OCI-LY3 (cell line): Measurements from ENCODE around the gene GSDME.
A peak's percentile ranks its signal among the peaks of the same experiment; 100 is the strongest.

ENCODE experiments used
- H2AFZ ChIP-seq: fragments of 200-600, 300-600 bp; shearing (Covaris generic); 2 replicates; pipeline ENCODE4 v1.6.0; 2014; ENCODE audit warnings: antibody characterized with exemption, low read depth, low read length
- H3K27ac ChIP-seq: fragments of 200-600, 300-600 bp; sonication (generic); 2 replicates; pipeline ENCODE4 v1.5.1; 2014; ENCODE audit warnings: mild to moderate bottlenecking, low read length, moderate library complexity, mixed read lengths
- H3K27me3 ChIP-seq: fragments of 200-600, 300-600 bp; sonication (generic); 2 replicates; pipeline ENCODE4 v1.6.1; 2014; ENCODE audit warnings: low read depth, low read length, mixed read lengths
- H3K36me3 ChIP-seq: fragments of 200-600, 300-600 bp; sonication (generic); replicated peaks from 2 replicates; pipeline ENCODE3; 2014; ENCODE audit warnings: low read depth, low read length, mixed read lengths
- H3K4me1 ChIP-seq: fragments of 300-600, 200-600 bp; sonication (generic); 2 replicates; pipeline ENCODE4 v1.6.1; 2014; ENCODE audit warnings: low read length, mixed read lengths
- H3K4me2 ChIP-seq: fragments of 200-600, 300-600 bp; sonication (generic); 2 replicates; pipeline ENCODE4 v1.6.1; 2014; ENCODE audit warnings: low read length, mixed read lengths
- H3K4me3 ChIP-seq: fragments of 300-600, 200-600 bp; sonication (generic); 2 replicates; pipeline ENCODE4 v1.5.1; 2014; ENCODE audit warnings: antibody characterized with exemption, mild to moderate bottlenecking, low read length, moderate library complexity
- H3K79me2 ChIP-seq: fragments of 300-600, 200-600 bp; shearing (Covaris generic); 2 replicates; pipeline ENCODE4 v1.6.1; 2014; ENCODE audit warnings: mild to moderate bottlenecking, low read length, mixed read lengths
- H3K9ac ChIP-seq: fragments of 300-600, 200-600 bp; shearing (Covaris generic); 2 replicates; pipeline ENCODE4 v1.6.0; 2014; ENCODE audit warnings: mild to moderate bottlenecking, low read length, moderate library complexity
- H3K9me3 ChIP-seq: fragments of 200-600, 300-600 bp; shearing (Covaris generic); 2 replicates; pipeline ENCODE4 v1.6.1; 2014; ENCODE audit warnings: low read length, mixed read lengths; ENCODE audit not compliant: insufficient read depth
- H4K20me1 ChIP-seq: fragments of 200-600, 300-600 bp; sonication (generic); 2 replicates; pipeline ENCODE4 v1.6.1; 2016; ENCODE audit warnings: low read length, mixed read lengths; ENCODE audit not compliant: insufficient read depth
- EZH2phosphoT487 ChIP-seq: fragments of 200-600 bp; shearing (Covaris generic); IDR thresholded peaks from 2 replicates; pipeline ENCODE4 v1.6.1; 2018; ENCODE audit warnings: antibody characterized with exemption, mixed run types, low read depth
- TF ChIP-seq, protein P1 (sequence below): fragments of 200-600, 300-600 bp; sonication (generic); IDR thresholded peaks from 2 replicates; pipeline ENCODE4 v1.5.1; 2014; ENCODE audit warnings: antibody characterized with exemption, low read length, low read depth

Gene GSDME

DNA sequence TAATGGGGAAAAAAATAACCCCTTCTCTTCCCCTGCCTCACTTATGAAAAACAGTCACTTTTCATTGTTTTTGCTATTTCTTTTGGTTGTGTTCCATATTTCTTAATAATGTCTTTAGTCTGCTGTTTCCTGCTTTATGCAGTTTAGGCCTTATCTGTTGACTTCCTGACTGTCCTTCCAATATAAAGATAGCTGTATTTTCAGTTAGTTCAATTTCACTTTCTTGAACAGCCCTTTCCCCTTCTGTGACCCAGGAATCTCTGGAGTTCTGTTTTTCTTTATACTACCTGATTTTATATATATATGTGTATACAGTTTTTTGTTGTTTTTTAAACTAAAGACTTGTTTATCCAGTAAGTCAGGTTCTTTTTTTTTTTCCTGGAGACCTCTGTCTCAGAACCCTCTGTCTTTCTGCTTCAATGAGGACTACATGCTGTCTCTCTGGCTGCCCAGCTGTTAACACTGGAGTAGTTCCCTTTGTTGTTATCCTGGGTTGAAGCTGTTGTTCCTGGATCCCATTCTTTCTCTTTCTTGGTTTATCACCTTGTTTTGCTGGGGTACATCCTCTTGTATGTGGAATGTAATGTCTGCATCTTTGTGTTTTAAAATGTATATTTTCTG lies 87.2 kb downstream of the GSDME start:
- Histone ChIP-seq H3K4me2 (no peak overlapping the region), H3K36me3 (no peaks in the 10 kb centered on the region), H3K9ac (no peak overlapping the region), H3K27ac (no peak overlapping the region), H4K20me1 (no peaks in the 10 kb centered on the region), H3K9me3 (no peaks in the 10 kb centered on the region), H2AFZ (no peak overlapping the region), H3K27me3 (no peaks in the 10 kb centered on the region), H3K79me2 (no peaks in the 10 kb centered on the region), H3K4me3 (no peak overlapping the region), H3K4me1 (no peaks in the 10 kb centered on the region)
- TF ChIP-seq EZH2phosphoT487: no peak
- TF ChIP-seq, protein P1, sequence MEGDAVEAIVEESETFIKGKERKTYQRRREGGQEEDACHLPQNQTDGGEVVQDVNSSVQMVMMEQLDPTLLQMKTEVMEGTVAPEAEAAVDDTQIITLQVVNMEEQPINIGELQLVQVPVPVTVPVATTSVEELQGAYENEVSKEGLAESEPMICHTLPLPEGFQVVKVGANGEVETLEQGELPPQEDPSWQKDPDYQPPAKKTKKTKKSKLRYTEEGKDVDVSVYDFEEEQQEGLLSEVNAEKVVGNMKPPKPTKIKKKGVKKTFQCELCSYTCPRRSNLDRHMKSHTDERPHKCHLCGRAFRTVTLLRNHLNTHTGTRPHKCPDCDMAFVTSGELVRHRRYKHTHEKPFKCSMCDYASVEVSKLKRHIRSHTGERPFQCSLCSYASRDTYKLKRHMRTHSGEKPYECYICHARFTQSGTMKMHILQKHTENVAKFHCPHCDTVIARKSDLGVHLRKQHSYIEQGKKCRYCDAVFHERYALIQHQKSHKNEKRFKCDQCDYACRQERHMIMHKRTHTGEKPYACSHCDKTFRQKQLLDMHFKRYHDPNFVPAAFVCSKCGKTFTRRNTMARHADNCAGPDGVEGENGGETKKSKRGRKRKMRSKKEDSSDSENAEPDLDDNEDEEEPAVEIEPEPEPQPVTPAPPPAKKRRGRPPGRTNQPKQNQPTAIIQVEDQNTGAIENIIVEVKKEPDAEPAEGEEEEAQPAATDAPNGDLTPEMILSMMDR: no peak

DNA sequence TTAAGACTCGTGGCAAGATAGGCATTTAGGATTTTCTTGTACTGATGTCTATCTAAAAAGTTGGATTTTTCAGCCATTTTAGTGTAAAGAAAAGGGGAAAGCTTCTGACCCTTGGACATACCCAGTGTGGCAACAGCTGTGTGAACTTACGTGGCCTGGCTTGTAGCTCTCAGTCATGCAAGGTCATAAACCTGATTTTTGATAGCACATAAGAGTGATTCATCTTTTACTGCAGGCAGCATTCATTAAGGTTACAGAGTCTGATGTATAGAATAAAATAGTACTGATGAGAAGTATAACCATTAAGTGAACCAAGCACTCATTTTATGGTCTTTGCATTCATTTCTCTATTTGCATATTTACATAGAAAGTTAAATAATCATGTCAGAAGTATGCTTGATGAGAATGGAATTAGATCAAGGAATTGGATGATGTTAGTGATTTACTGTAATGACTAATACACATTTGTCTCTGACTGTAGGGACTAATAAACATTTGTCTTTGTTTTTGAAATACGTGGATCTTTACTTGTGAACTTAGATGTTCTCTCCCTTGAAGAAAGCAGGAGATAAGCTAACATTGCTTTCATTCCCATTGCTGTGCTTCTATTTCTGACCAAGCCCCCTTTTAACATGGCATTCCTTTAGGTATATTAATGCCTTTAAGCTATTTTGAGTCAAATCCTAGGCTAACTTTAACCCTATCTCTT lies 88.2 kb downstream of the GSDME start:
- Histone ChIP-seq H3K9ac (no peak overlapping the region), H3K9me3 (no peaks in the 10 kb centered on the region), H3K36me3 (no peaks in the 10 kb centered on the region), H4K20me1 (no peaks in the 10 kb centered on the region), H3K27ac (no peak overlapping the region), H3K79me2 (no peaks in the 10 kb centered on the region), H2AFZ (no peak overlapping the region), H3K4me3 (no peak overlapping the region), H3K4me2 (no peak overlapping the region), H3K27me3 (no peaks in the 10 kb centered on the region), H3K4me1 (no peaks in the 10 kb centered on the region)
- TF ChIP-seq, protein P1: no peak
- TF ChIP-seq EZH2phosphoT487: no peak

DNA sequence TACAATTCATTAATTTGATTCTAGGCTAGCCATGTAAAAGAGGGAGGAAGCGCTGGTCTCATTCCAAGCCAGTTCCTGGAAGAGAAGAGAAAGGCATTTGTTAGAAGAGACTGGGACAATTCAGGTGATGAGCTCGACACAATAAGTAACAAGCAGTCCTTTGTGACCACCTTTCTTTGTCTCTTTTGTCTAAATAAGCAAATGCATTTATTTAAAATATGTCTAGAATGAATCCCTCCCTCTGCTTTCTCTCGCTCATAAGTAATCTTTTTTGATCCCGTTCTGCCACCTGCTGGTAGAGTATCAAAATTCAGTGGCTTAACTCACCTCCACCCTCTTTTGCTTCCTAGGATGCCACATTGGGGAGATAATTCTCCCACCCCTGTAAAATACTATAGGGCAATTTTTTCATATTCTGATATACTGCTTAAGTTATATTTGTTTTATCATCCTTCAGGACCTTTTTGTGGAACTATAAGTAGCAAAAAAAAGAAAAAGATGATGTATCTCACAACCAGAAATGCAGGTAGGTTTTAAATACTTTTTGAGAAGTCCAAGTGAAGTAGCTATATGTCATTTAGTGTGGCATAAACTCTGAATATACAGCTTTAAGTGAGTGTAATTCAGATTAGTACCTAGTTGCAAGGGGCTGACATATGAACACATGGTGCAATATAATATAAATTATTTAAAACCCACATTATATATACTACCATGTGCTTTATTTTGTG lies 91.5 kb downstream of the GSDME start:
- no peaks in the 10 kb centered on the region for H3K9me3 ChIP-seq
- H3K4me1 ChIP-seq: no peaks in the 10 kb centered on the region
- H3K36me3 ChIP-seq: no peaks in the 10 kb centered on the region
- no peaks in the 10 kb centered on the region for H4K20me1 ChIP-seq
- no peak overlapping the region for H3K4me3 ChIP-seq
- TF ChIP-seq, protein P1: peak; percentile 63
- TF ChIP-seq EZH2phosphoT487: no peak
- H3K9ac ChIP-seq: no peak overlapping the region
- H3K79me2 ChIP-seq: no peaks in the 10 kb centered on the region
- H3K27ac ChIP-seq: no peak overlapping the region
- no peak overlapping the region for H3K4me2 ChIP-seq
- no peaks in the 10 kb centered on the region for H3K27me3 ChIP-seq
- no peak overlapping the region for H2AFZ ChIP-seq

DNA sequence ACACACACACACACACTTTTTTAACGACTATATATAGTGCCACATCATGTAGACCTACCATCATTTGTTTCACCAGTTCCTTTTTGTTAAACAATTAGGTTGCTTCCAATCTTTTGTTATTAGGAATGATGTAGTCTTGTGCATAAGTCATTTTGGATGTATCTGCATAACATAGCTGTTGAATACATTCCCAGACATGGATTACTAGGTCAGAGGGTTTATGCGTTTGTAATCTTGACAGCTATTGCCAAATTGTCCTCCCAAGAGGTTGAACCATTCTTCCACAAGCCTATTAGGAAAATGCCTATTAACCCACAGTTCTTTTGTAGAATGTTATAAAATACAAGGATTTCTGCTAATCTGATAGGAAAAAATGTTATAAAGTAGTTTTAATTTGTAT lies 96.7 kb downstream of the GSDME start:
- Histone ChIP-seq H3K27ac (no peak overlapping the region), H3K4me3 (no peak overlapping the region), H3K4me1 (peaks cover 7% of the 10 kb centered on the region), H3K36me3 (no peaks in the 10 kb centered on the region), H3K27me3 (no peaks in the 10 kb centered on the region), H3K79me2 (no peaks in the 10 kb centered on the region), H3K4me2 (no peak overlapping the region), H2AFZ (no peak overlapping the region), H3K9ac (no peak overlapping the region), H4K20me1 (no peaks in the 10 kb centered on the region), H3K9me3 (no peaks in the 10 kb centered on the region)
- no peak for TF ChIP-seq EZH2phosphoT487
- TF ChIP-seq, protein P1: no peak
